Measurements from ENCODE around the gene PYGO1. TPM values are rescaled to one million over a fixed set of nuclear protein-coding genes. Genes with fewer than 3 reads are reported as not detected.

The PYGO1 gene
- total RNA-seq, 1 donor from 2014 or later, result 5.2 TPM

GRCh38 chr15:55628369-55628730, 40.2 kb upstream of the PYGO1 start:
- intact Hi-C loops (cut with micrococcal nuclease), result no loop called here
- no peak overlapping the region for H3K4me3 ChIP-seq
- TF ChIP-seq, protein P1, sequence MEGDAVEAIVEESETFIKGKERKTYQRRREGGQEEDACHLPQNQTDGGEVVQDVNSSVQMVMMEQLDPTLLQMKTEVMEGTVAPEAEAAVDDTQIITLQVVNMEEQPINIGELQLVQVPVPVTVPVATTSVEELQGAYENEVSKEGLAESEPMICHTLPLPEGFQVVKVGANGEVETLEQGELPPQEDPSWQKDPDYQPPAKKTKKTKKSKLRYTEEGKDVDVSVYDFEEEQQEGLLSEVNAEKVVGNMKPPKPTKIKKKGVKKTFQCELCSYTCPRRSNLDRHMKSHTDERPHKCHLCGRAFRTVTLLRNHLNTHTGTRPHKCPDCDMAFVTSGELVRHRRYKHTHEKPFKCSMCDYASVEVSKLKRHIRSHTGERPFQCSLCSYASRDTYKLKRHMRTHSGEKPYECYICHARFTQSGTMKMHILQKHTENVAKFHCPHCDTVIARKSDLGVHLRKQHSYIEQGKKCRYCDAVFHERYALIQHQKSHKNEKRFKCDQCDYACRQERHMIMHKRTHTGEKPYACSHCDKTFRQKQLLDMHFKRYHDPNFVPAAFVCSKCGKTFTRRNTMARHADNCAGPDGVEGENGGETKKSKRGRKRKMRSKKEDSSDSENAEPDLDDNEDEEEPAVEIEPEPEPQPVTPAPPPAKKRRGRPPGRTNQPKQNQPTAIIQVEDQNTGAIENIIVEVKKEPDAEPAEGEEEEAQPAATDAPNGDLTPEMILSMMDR (IDR thresholded peaks at IDR 0.05; ENCODE audit: borderline replicate concordance), result no peak

DNA sequence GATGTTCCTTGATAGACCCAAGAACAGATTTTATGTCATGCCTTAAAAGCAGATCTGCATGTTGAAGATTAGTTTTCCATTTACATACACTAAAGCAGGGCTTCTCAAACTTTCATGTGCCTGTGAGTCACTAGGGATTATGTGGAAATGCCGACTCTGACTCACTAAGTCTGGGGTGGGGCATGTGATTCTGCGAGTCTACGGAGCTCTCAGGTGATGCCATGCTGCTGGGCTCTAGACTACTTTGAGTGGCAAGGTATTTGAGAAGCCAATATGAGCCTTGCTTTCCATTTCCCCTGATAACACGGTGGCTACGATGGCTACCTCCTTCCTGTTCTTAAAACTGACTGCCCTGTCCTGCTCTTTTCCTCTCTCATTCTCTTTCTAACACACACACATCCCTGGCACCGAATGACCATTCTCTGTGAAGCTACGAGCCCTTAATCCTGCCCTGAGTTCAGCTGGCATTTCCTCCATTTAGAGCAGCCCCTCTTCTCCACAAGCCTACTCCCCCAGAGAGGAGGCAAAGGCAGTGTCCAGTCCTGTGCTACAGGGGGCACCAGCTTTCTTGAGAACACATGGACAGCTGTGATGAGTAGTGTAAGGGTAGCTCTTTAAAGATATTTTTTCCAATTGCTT, 39.7 kb upstream of the PYGO1 start:
- intact Hi-C loops (cut with micrococcal nuclease), result no loop called here

More at GRCh38 chr15:55628369-55628730, 40.2 kb upstream of the PYGO1 start:
- Histone ChIP-seq H3K27ac (replicated peaks) (no peak overlapping the region), H3K36me3 (no peaks in the 10 kb centered on the region), H3K9me3 (replicated peaks) (no peaks in the 10 kb centered on the region), H3K4me1 (no peaks in the 10 kb centered on the region), H3K27me3 (ENCODE audit: low read depth) (no peaks in the 10 kb centered on the region)
- no peak for DNase-seq

GRCh38 chr15:55619783-55620182, 31.6 kb upstream of the PYGO1 start:
- no peak overlapping the region for H3K27ac ChIP-seq (replicated peaks)

More for the DNA sequence above, 39.7 kb upstream of the PYGO1 start:
- Histone ChIP-seq H3K4me3 (no peak overlapping the region), H3K27me3 (ENCODE audit: low read depth) (no peaks in the 10 kb centered on the region), H3K4me1 (no peaks in the 10 kb centered on the region), H3K27ac (replicated peaks) (no peak overlapping the region), H3K36me3 (no peaks in the 10 kb centered on the region), H3K9me3 (replicated peaks) (no peaks in the 10 kb centered on the region)
- DNase-seq, result no peak
- TF ChIP-seq, protein P1 (IDR thresholded peaks at IDR 0.05; ENCODE audit: borderline replicate concordance), result no peak

GRCh38 chr15:55618387-55618786, 30.2 kb upstream of the PYGO1 start:
- no peaks in the 10 kb centered on the region for H3K4me1 ChIP-seq
- no peak overlapping the region for H3K4me3 ChIP-seq
- no peak for DNase-seq
- intact Hi-C loops (cut with micrococcal nuclease), result no loop called here
- no peaks in the 10 kb centered on the region for H3K27me3 ChIP-seq (ENCODE audit: low read depth)
- H3K36me3 ChIP-seq, result peaks cover 3% of the 10 kb centered on the region
- no peak overlapping the region for H3K27ac ChIP-seq (replicated peaks)
- TF ChIP-seq, protein P1 (IDR thresholded peaks at IDR 0.05; ENCODE audit: borderline replicate concordance), result no peak
- H3K9me3 ChIP-seq (replicated peaks), result no peaks in the 10 kb centered on the region

More at GRCh38 chr15:55619783-55620182, 31.6 kb upstream of the PYGO1 start:
- intact Hi-C loops (cut with micrococcal nuclease), result no loop called here
- Histone ChIP-seq H3K4me3 (no peak overlapping the region), H3K36me3 (peaks cover 3% of the 10 kb centered on the region), H3K9me3 (replicated peaks) (no peaks in the 10 kb centered on the region), H3K4me1 (no peaks in the 10 kb centered on the region), H3K27me3 (ENCODE audit: low read depth) (no peaks in the 10 kb centered on the region)
- TF ChIP-seq, protein P1 (IDR thresholded peaks at IDR 0.05; ENCODE audit: borderline replicate concordance), result no peak
- DNase-seq, result no peak

GRCh38 chr15:55615445-55615844, 27.3 kb upstream of the PYGO1 start:
- peaks cover 3% of the 10 kb centered on the region for H3K36me3 ChIP-seq
- TF ChIP-seq, protein P1 (IDR thresholded peaks at IDR 0.05; ENCODE audit: borderline replicate concordance), result no peak
- intact Hi-C loops (cut with micrococcal nuclease), result no loop called here
- DNase-seq, result no peak
- no peak overlapping the region for H3K4me3 ChIP-seq
- no peak overlapping the region for H3K27ac ChIP-seq (replicated peaks)
- H3K9me3 ChIP-seq (replicated peaks), result no peaks in the 10 kb centered on the region
- H3K4me1 ChIP-seq, result no peaks in the 10 kb centered on the region
- no peaks in the 10 kb centered on the region for H3K27me3 ChIP-seq (ENCODE audit: low read depth)
